Spleen (tissue), 11 donors: ENCODE measurements around the gene NR2F6. TPM values are rescaled to one million over a fixed set of nuclear protein-coding genes. Genes with fewer than 3 reads are reported as not detected.

ENCODE experiments used
- DNase-seq: peaks from one replicate; pipeline ENCODE4 v3.0.0-alpha.2; 2020
- H3K27ac ChIP-seq, 8 donors: fragments of 200-600 bp; sonication (generic) in 7 of 8; 1 replicate in 4 of 8; 2 replicates in 4 of 8; pipeline versions ENCODE4 v1.5.0 to v1.8.0; 2016 to 2021; ENCODE audit warnings: inconsistent platforms in 4 of 8, mild to moderate bottlenecking in 4 of 8, moderate library complexity in 1 of 8
- H3K27me3 ChIP-seq, 7 donors: fragments of 200-600 bp; sonication (generic) in 6 of 7; replicated peaks in 1 of 7; 1 replicate in 4 of 7; 2 replicates in 3 of 7; pipeline versions ENCODE4 v1.5.0 to v1.8.0; 2016 to 2021; ENCODE audit warnings: inconsistent platforms in 3 of 7, mild to moderate bottlenecking in 1 of 7
- H3K36me3 ChIP-seq, 6 donors: fragments of 200-600 bp; sonication (generic) in 5 of 6; 1 replicate in 4 of 6; 2 replicates in 2 of 6; pipeline versions ENCODE4 v1.5.0 to v1.8.0; 2016 to 2021; ENCODE audit warnings: inconsistent platforms in 2 of 6
- H3K4me1 ChIP-seq, 6 donors: fragments of 200-600 bp; sonication (generic) in 5 of 6; 1 replicate in 3 of 6; 2 replicates in 3 of 6; pipeline versions ENCODE4 v1.5.0 to v1.8.0; 2016 to 2021; ENCODE audit warnings: inconsistent platforms in 3 of 6
- H3K4me3 ChIP-seq, 8 donors: fragments of 200-600 bp; sonication (generic) in 7 of 8; 1 replicate in 4 of 8; 2 replicates in 4 of 8; pipeline versions ENCODE4 v1.5.0 to v1.8.0; 2016 to 2021; ENCODE audit warnings: inconsistent platforms in 4 of 8, mild to moderate bottlenecking in 4 of 8, moderate library complexity in 2 of 8
- H3K9me3 ChIP-seq, 8 donors: fragments of 200-600 bp; sonication (generic) in 7 of 8; 1 replicate in 4 of 8; 2 replicates in 4 of 8; pipeline versions ENCODE4 v1.5.0 to v1.8.0; 2016 to 2021; ENCODE audit warnings: inconsistent platforms in 4 of 8
- CTCF ChIP-seq, 11 experiments: fragments of 200-600 bp in 7 of 11; fragments of 450-650 bp in 4 of 11; sonication (generic) in 4 of 11; IDR thresholded peaks in 8 of 11; conservative IDR thresholded peaks in 3 of 11; 1 replicate in 7 of 11; 2 replicates in 4 of 11; pipeline versions ENCODE4 v1.4.0 to v1.8.0; 2016 to 2021; ENCODE audit warnings: antibody characterized with exemption in 11 of 11, inconsistent platforms in 4 of 11, mild to moderate bottlenecking in 1 of 11
- POLR2A ChIP-seq, 3 donors: fragments of 450-650 bp; IDR thresholded peaks; one replicate each; pipeline ENCODE4 v1.5.1; 2017; ENCODE audit warnings: antibody characterized with exemption in 3 of 3, mild to moderate bottlenecking in 1 of 3
- POLR2AphosphoS5 ChIP-seq, 3 donors: sonication (generic); formaldehyde crosslinking; IDR thresholded peaks; one replicate each; pipeline ENCODE4 v1.5.1; 2017; ENCODE audit warnings: antibody characterized with exemption in 3 of 3
- WGBS, 5 donors: extraction: QIAGEN DNeasy Blood & Tissue Kit in 3 of 5; methylation state at CpG; one replicate each; pipeline versions ENCODE4 v1.1.5 to v1.1.7; 2013 to 2018; 5-methylcytosine and 5-hydroxymethylcytosine counted together
- intact Hi-C: fragments of 100-400 bp; cut with DNase I; formaldehyde crosslinking; loops from one replicate; pipeline ENCODE4 v1.15.0; 2023; ENCODE audit warnings: low total_unique reads
- polyA plus RNA-seq, 3 donors: library from polyadenylated mRNA; stranded (reverse); fragments of 200-250 nt; gene quantifications; one replicate each; pipeline ENCODE4 v1.2.1, GENCODE V29; 2013
- total RNA-seq, 7 donors: library from RNA; depleted of rRNA in 3 of 7; stranded (reverse); fragments of >200 nt in 3 of 7; fragmentation: NEBNext Ultra II Directional in 4 of 7; extraction: Animal tissue kit (Norgen Biotek cat#: 25700) in 4 of 7; gene quantifications; one replicate each; pipeline versions ENCODE4 v1.1.0 to v1.2.1, GENCODE V29; 2016 to 2021
- donor health status: healthy with polysubstance abuse.
- donor health status: DM: no; HTN: no; CAD: no; lungs with moderate emphysema.
- donor health status: DM: no; HTN: no; CAD: no.
- donor health status: Bipolar disorder and iron deficiency.
- donor health status: healthy.
- donor health status: DM: no; HTN: no; CAD: no.
- donor health status: DM: yes; HTN: yes; CAD: no.

Gene NR2F6
- total and polyA plus RNA-seq, 10 donors = 6.6 to 15.0 (median 13.0) TPM

- Histone ChIP-seq H3K4me1 (peaks cover 10 to 54% (median 36%) of the 10 kb centered on the region in 6 donors), H3K9me3 (no peaks in the 10 kb centered on the region), H3K36me3 (peaks cover 0 to 15% (median 0%) of the 10 kb centered on the region in 6 donors), H3K27ac (peak overlapping the region in 6 of 8 donors; percentile 62 to 84 (median 70)), H3K4me3 (peak overlapping the region in 7 of 8 donors; percentile 51 to 93 (median 68)), H3K27me3 (peaks cover 0 to 18% (median 0%) of the 10 kb centered on the region in 7 donors)
- no peak for TF ChIP-seq POLR2A (IDR thresholded peaks at IDR 0.05)
- no peak for TF ChIP-seq POLR2AphosphoS5 (IDR thresholded peaks at IDR 0.05)
- no peak for TF ChIP-seq CTCF (IDR thresholded peaks at IDR 0.05 in 8 of 11, conservative IDR thresholded peaks at IDR 0.05 in 3 of 11)
- intact Hi-C loops = no loop called here
- DNase-seq = no peak
- 66 to 100% (median 69%) methylated on average over 4 to 8 of the region's 8 CpGs for WGBS, 5 donors
These were observed 2.4 kb downstream of the NR2F6 start for GRCh38 chr19:17243211-17243829.

- no peak for DNase-seq
- Histone ChIP-seq H3K36me3 (peaks cover 0 to 22% (median 0%) of the 10 kb centered on the region in 6 donors), H3K4me1 (peaks cover 10 to 50% (median 36%) of the 10 kb centered on the region in 6 donors), H3K4me3 (peak overlapping the region in 1 of 8 donors; percentile 93), H3K27me3 (peaks cover 0 to 18% (median 0%) of the 10 kb centered on the region in 7 donors), H3K27ac (peak overlapping the region in 5 of 8 donors; percentile 20 to 84 (median 73)), H3K9me3 (no peaks in the 10 kb centered on the region)
- 50 to 72% (median 70%) methylated on average over 5 to 8 of the region's 8 CpGs for WGBS, 5 donors
- TF ChIP-seq POLR2A (IDR thresholded peaks at IDR 0.05) (no peak), CTCF (IDR thresholded peaks at IDR 0.05 in 8 of 11, conservative IDR thresholded peaks at IDR 0.05 in 3 of 11) (no peak), POLR2AphosphoS5 (IDR thresholded peaks at IDR 0.05) (no peak)
- intact Hi-C loops = no loop called here
These were observed 3.1 kb downstream of the NR2F6 start for GRCh38 chr19:17242431-17243208.

GRCh38 chr19:17240826-17241399 is 4.8 kb downstream of the NR2F6 start:
- no peak for TF ChIP-seq POLR2A (IDR thresholded peaks at IDR 0.05)
- no peak for TF ChIP-seq CTCF (IDR thresholded peaks at IDR 0.05 in 8 of 11, conservative IDR thresholded peaks at IDR 0.05 in 3 of 11)
- no peak for TF ChIP-seq POLR2AphosphoS5 (IDR thresholded peaks at IDR 0.05)
- WGBS, 5 donors = 93 to 97% (median 96%) methylated on average over 6 of the region's 6 CpGs
- H3K27me3 ChIP-seq = peaks cover 0 to 11% (median 0%) of the 10 kb centered on the region in 7 donors
- H3K36me3 ChIP-seq = peaks cover 0 to 25% (median 0%) of the 10 kb centered on the region in 6 donors
- no peaks in the 10 kb centered on the region for H3K9me3 ChIP-seq
- no peak overlapping the region for H3K27ac ChIP-seq
- no peak overlapping the region for H3K4me3 ChIP-seq
- intact Hi-C loops = no loop called here
- no peak for DNase-seq
- H3K4me1 ChIP-seq = peaks cover 5 to 48% (median 33%) of the 10 kb centered on the region in 6 donors
